Mucosa of descending colon (tissue), 3 donors: Measurements from ENCODE around the gene LY6G6C. TPM values are rescaled to one million over a fixed set of nuclear protein-coding genes. Genes with fewer than 3 reads are reported as not detected.

Experiments
- ATAC-seq: fragments of 200-7000 bp; cut with Tn5 transposase; one replicate; pipeline ENCODE4 v1.9.1; 2020; ENCODE audit warnings: mild to moderate bottlenecking, moderate library complexity
- DNase-seq, 3 donors: peaks; one replicate each; pipeline ENCODE4 v3.0.0-alpha.2; 2020
- H3K36me3 ChIP-seq: fragments of 200-600 bp; one replicate; pipeline ENCODE4 v1.8.0; 2021; ENCODE audit warnings: low read depth, mild to moderate bottlenecking
- H3K4me1 ChIP-seq: fragments of 200-600 bp; one replicate; pipeline ENCODE4 v1.8.0; 2021; ENCODE audit warnings: low read depth, mild to moderate bottlenecking
- H3K4me3 ChIP-seq: fragments of 200-600 bp; one replicate; pipeline ENCODE4 v1.8.0; 2021; ENCODE audit warnings: mild to moderate bottlenecking
- H3K9me3 ChIP-seq: fragments of 200-600 bp; one replicate; pipeline ENCODE4 v1.8.0; 2021; ENCODE audit warnings: mild to moderate bottlenecking
- CTCF ChIP-seq: fragments of 200-600 bp; IDR thresholded peaks from one replicate; pipeline ENCODE4 v1.8.0; 2022; ENCODE audit warnings: antibody characterized with exemption, mild to moderate bottlenecking
- intact Hi-C, 2 donors: fragments of 100-400 bp; cut with DNase I in 1 of 2; cut with micrococcal nuclease in 1 of 2; formaldehyde crosslinking; loops; one replicate each; pipeline versions ENCODE4 v1.11.0 to v1.11.1; 2022; cut with DNase I, micrococcal nuclease
- total RNA-seq, 3 donors: library from RNA; stranded (reverse); fragmentation: NEBNext Ultra II Directional in 2 of 3; extraction: Animal tissue kit (Norgen Biotek cat#: 25700) in 2 of 3; gene quantifications; one replicate each; pipeline versions ENCODE4 v1.2.1 to v1.2.4, GENCODE V29; 2021 to 2023
- donor health status: DM: no; HTN: no; CAD: no; lungs with moderate emphysema.
- donor health status: DM: no; HTN: no; CAD: no.
- donor health status: DM: no; HTN: yes; CAD: no.

The LY6G6C gene
- total RNA-seq, 3 donors from 2014 or later, result 0.32 TPM; not detected in 2

GRCh38 chr6:31717499-31718222 lies 3.9 kb downstream of the LY6G6C start:
- peaks cover 25% of the 10 kb centered on the region for H3K4me1 ChIP-seq
- H3K9me3 ChIP-seq, result no peaks in the 10 kb centered on the region
- no peak for TF ChIP-seq CTCF
- intact Hi-C loops, result no loop called here
- no peaks in the 10 kb centered on the region for H3K36me3 ChIP-seq
- no peak for ATAC-seq
- no peak for DNase-seq
- no peak overlapping the region for H3K4me3 ChIP-seq

- no peak for TF ChIP-seq CTCF
- no peak for DNase-seq
These were observed 6.3 kb downstream of the LY6G6C start, which contains the start of gene LY6G6D for GRCh38 chr6:31715022-31715958. Gene LY6G6D (plus strand): TSS chr6:31715348. CDS start chr6:31715356, 8 bp downstream.

GRCh38 chr6:31713991-31714684 lies 7.4 kb downstream of the LY6G6C start:
- DNase-seq, result peak in 1 of 3 donors; percentile 44
- no peaks in the 10 kb centered on the region for H3K9me3 ChIP-seq

More at GRCh38 chr6:31715022-31715958, 6.3 kb downstream of the LY6G6C start, which contains the start of gene LY6G6D:
- Histone ChIP-seq H3K4me3 (no peak within 1 kb of the TSS), H3K4me1 (peaks cover 33% of the 10 kb centered on the region), H3K36me3 (no peaks in the 10 kb centered on the region), H3K9me3 (no peaks in the 10 kb centered on the region)
- no peak for ATAC-seq
- intact Hi-C loops, result no loop called here

GRCh38 chr6:31713465-31713864 lies 8.1 kb downstream of the LY6G6C start:
- ATAC-seq (no peak), DNase-seq (no peak)
- Histone ChIP-seq H3K36me3 (no peaks in the 10 kb centered on the region), H3K4me1 (peaks cover 25% of the 10 kb centered on the region), H3K4me3 (no peak overlapping the region), H3K9me3 (no peaks in the 10 kb centered on the region)
- intact Hi-C loops, result no loop called here
- no peak for TF ChIP-seq CTCF

More at GRCh38 chr6:31713991-31714684, 7.4 kb downstream of the LY6G6C start:
- no peak for TF ChIP-seq CTCF
- intact Hi-C loops, result no loop called here
- H3K4me3 ChIP-seq, result no peak overlapping the region
- peaks cover 32% of the 10 kb centered on the region for H3K4me1 ChIP-seq
- peak; percentile 29 for ATAC-seq
- no peaks in the 10 kb centered on the region for H3K36me3 ChIP-seq

- no peak for TF ChIP-seq CTCF
- peak; percentile 63 for ATAC-seq
- peak in 1 of 3 donors; percentile 47 for DNase-seq
- H3K4me3 ChIP-seq, result no peak overlapping the region
- H3K9me3 ChIP-seq, result no peaks in the 10 kb centered on the region
- intact Hi-C loops, result no loop called here
- H3K36me3 ChIP-seq, result no peaks in the 10 kb centered on the region
- H3K4me1 ChIP-seq, result peaks cover 17% of the 10 kb centered on the region
These were observed 9.2 kb downstream of the LY6G6C start for GRCh38 chr6:31712296-31712695.
